K562 (cell line): Measurements from ENCODE around the gene ETV4. TPM values are rescaled to one million over a fixed set of nuclear protein-coding genes. Genes with fewer than 3 reads are reported as not detected.
A peak's percentile ranks its signal among the peaks of the same experiment; 100 is the strongest.

Experiments used
- FOXA3 ChIP-seq, 2 experiments: fragments of 450-650 bp in 1 of 2; sonication (generic) in 1 of 2; formaldehyde crosslinking; IDR thresholded peaks in 1 of 2; conservative IDR thresholded peaks in 1 of 2; 2 replicates each; pipeline versions ENCODE4 v1.4.0 to v1.8.0; 2020 to 2022; ENCODE audit warnings: mild to moderate bottlenecking in 2 of 2, missing genetic modification reagents in 1 of 2
- HDAC1 ChIP-seq, 2 experiments: fragments of 450-650 bp; IDR thresholded peaks; 2 replicates each; pipeline ENCODE4 v1.6.1; 2016 to 2017; ENCODE audit warnings: inconsistent platforms in 1 of 2, mild to moderate bottlenecking in 1 of 2, moderate library complexity in 1 of 2
- KDM5B ChIP-seq: fragments of 200-600 bp; sonication (generic); IDR thresholded peaks from 2 replicates; pipeline ENCODE4 v1.6.1; 2012; ENCODE audit warnings: low read depth, mild to moderate bottlenecking, moderate library complexity, low read length, control low read depth, inconsistent platforms; ENCODE audit not compliant: insufficient replicate concordance
- POLR2A ChIP-seq: fragments of 450-650 bp; conservative IDR thresholded peaks from 2 replicates; pipeline ENCODE4 v1.6.1; 2016
- SOX6 ChIP-seq: fragments of 450-650 bp; IDR thresholded peaks from 2 replicates; pipeline ENCODE4 v1.6.1; 2014; ENCODE audit warnings: mild to moderate bottlenecking
- ZNF146 ChIP-seq: IDR thresholded peaks from one replicate; pipeline ENCODE4 v1.6.1; 2018; ENCODE audit warnings: missing compliant biosample characterization; ENCODE audit not compliant: unreplicated experiment
- polyA plus RNA-seq, 8 experiments: library from polyadenylated mRNA; depleted of rRNA in 4 of 8; stranded (reverse) in 5 of 8; unstranded in 3 of 8; fragments of >200 nt; fragmentation: Nextera tagmentation in 2 of 8; fragmentation: Illumina TruSeq in 1 of 8; extraction: Ambion mirVana in 2 of 8; extraction: Trizol in 1 of 8; gene quantifications; 2 replicates each; pipeline versions ENCODE4 v1.2.1 to v1.2.3, GENCODE V29; 2011 to 2014; ENCODE audit warnings: inconsistent platforms in 1 of 8, missing spikeins in 1 of 8
- total RNA-seq, 7 experiments: library from RNA; depleted of rRNA in 6 of 7; stranded (reverse); fragments of >200 nt in 6 of 7; fragmentation: Illumina TruSeq in 2 of 7; extraction: Trizol in 2 of 7; gene quantifications; 2 replicates each; pipeline versions ENCODE4 v1.2.1 to v1.2.3, GENCODE V29; 2011 to 2021; ENCODE audit warnings: low replicate concordance in 1 of 7
- TF ChIP-seq, protein P1 (sequence below): fragments of 450-650 bp; IDR thresholded peaks from 2 replicates; pipeline ENCODE4 v1.6.1; 2016; ENCODE audit warnings: mild to moderate bottlenecking, moderate library complexity
- TF ChIP-seq, protein P2 (sequence below): sonication (generic); formaldehyde crosslinking; IDR thresholded peaks from 2 replicates; pipeline ENCODE4 v1.8.1; 2023; ENCODE audit warnings: mild to moderate bottlenecking, missing genetic modification reagents, moderate library complexity
- TF ChIP-seq, protein P3 (sequence below): conservative IDR thresholded peaks from 2 replicates; pipeline ENCODE4 v1.6.1; 2011; ENCODE audit warnings: low read depth, mild to moderate bottlenecking, low read length; ENCODE audit not compliant: control insufficient read depth
- TF ChIP-seq, protein P4 (sequence below): fragments of 450-650 bp; formaldehyde crosslinking; IDR thresholded peaks from 2 replicates; pipeline ENCODE4 v1.4.0; 2020; ENCODE audit warnings: mild to moderate bottlenecking, moderate library complexity

The ETV4 gene
- total and polyA plus RNA-seq, 9 of the 15 experiments (the other 6 are each of a cell fraction or from before 2014, with no cell fraction given), result 5.5 to 66.3 (median 28.2) TPM

DNA sequence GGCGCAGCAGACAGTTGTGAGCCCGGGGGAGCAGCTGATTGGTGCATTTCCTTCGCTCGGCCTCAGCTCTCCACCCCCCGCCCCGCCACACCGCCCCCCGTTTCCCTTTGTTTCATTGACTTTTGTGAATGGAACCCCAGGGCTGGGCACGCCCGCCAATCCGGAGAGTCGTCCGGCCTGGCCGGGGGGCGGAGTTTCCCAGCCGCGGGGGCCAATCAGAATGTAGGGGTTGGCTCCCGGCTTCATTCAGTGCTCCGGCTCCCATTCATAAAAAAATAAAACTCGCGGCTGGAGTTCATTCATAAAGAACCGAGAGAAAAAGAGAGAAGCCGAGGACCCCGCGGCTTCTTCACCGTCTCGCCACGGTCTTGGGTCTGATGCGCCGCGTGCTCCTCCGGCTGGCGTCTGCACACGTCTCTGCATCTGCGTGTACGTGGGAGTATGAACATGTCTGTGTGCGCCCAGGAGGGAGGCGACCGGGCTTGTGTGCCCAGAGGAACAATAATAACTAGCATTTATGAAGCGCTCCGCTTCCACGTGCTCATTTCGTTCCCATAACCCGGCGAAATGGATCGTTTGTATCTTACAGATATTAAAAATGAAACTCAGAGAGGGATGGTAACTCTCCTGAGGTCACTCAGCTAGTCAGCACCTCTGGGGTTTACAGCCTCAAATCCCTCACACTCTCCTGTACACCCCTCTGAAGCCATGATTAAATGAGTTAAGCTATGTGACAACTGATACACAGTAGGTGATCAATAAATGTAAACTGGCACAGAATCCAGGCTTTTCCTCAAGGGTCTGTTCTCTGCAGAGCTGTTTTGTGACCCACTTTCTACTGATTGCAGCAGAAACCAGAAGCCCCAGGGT, at the start of gene ETV4 (continued):
- TF ChIP-seq, protein P1, sequence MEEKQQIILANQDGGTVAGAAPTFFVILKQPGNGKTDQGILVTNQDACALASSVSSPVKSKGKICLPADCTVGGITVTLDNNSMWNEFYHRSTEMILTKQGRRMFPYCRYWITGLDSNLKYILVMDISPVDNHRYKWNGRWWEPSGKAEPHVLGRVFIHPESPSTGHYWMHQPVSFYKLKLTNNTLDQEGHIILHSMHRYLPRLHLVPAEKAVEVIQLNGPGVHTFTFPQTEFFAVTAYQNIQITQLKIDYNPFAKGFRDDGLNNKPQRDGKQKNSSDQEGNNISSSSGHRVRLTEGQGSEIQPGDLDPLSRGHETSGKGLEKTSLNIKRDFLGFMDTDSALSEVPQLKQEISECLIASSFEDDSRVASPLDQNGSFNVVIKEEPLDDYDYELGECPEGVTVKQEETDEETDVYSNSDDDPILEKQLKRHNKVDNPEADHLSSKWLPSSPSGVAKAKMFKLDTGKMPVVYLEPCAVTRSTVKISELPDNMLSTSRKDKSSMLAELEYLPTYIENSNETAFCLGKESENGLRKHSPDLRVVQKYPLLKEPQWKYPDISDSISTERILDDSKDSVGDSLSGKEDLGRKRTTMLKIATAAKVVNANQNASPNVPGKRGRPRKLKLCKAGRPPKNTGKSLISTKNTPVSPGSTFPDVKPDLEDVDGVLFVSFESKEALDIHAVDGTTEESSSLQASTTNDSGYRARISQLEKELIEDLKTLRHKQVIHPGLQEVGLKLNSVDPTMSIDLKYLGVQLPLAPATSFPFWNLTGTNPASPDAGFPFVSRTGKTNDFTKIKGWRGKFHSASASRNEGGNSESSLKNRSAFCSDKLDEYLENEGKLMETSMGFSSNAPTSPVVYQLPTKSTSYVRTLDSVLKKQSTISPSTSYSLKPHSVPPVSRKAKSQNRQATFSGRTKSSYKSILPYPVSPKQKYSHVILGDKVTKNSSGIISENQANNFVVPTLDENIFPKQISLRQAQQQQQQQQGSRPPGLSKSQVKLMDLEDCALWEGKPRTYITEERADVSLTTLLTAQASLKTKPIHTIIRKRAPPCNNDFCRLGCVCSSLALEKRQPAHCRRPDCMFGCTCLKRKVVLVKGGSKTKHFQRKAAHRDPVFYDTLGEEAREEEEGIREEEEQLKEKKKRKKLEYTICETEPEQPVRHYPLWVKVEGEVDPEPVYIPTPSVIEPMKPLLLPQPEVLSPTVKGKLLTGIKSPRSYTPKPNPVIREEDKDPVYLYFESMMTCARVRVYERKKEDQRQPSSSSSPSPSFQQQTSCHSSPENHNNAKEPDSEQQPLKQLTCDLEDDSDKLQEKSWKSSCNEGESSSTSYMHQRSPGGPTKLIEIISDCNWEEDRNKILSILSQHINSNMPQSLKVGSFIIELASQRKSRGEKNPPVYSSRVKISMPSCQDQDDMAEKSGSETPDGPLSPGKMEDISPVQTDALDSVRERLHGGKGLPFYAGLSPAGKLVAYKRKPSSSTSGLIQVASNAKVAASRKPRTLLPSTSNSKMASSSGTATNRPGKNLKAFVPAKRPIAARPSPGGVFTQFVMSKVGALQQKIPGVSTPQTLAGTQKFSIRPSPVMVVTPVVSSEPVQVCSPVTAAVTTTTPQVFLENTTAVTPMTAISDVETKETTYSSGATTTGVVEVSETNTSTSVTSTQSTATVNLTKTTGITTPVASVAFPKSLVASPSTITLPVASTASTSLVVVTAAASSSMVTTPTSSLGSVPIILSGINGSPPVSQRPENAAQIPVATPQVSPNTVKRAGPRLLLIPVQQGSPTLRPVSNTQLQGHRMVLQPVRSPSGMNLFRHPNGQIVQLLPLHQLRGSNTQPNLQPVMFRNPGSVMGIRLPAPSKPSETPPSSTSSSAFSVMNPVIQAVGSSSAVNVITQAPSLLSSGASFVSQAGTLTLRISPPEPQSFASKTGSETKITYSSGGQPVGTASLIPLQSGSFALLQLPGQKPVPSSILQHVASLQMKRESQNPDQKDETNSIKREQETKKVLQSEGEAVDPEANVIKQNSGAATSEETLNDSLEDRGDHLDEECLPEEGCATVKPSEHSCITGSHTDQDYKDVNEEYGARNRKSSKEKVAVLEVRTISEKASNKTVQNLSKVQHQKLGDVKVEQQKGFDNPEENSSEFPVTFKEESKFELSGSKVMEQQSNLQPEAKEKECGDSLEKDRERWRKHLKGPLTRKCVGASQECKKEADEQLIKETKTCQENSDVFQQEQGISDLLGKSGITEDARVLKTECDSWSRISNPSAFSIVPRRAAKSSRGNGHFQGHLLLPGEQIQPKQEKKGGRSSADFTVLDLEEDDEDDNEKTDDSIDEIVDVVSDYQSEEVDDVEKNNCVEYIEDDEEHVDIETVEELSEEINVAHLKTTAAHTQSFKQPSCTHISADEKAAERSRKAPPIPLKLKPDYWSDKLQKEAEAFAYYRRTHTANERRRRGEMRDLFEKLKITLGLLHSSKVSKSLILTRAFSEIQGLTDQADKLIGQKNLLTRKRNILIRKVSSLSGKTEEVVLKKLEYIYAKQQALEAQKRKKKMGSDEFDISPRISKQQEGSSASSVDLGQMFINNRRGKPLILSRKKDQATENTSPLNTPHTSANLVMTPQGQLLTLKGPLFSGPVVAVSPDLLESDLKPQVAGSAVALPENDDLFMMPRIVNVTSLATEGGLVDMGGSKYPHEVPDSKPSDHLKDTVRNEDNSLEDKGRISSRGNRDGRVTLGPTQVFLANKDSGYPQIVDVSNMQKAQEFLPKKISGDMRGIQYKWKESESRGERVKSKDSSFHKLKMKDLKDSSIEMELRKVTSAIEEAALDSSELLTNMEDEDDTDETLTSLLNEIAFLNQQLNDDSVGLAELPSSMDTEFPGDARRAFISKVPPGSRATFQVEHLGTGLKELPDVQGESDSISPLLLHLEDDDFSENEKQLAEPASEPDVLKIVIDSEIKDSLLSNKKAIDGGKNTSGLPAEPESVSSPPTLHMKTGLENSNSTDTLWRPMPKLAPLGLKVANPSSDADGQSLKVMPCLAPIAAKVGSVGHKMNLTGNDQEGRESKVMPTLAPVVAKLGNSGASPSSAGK, result peak; percentile 38
- TF ChIP-seq, protein P2, sequence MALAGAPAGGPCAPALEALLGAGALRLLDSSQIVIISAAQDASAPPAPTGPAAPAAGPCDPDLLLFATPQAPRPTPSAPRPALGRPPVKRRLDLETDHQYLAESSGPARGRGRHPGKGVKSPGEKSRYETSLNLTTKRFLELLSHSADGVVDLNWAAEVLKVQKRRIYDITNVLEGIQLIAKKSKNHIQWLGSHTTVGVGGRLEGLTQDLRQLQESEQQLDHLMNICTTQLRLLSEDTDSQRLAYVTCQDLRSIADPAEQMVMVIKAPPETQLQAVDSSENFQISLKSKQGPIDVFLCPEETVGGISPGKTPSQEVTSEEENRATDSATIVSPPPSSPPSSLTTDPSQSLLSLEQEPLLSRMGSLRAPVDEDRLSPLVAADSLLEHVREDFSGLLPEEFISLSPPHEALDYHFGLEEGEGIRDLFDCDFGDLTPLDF (CRISPR knock-in tag), result no peak
- TF ChIP-seq, protein P3, sequence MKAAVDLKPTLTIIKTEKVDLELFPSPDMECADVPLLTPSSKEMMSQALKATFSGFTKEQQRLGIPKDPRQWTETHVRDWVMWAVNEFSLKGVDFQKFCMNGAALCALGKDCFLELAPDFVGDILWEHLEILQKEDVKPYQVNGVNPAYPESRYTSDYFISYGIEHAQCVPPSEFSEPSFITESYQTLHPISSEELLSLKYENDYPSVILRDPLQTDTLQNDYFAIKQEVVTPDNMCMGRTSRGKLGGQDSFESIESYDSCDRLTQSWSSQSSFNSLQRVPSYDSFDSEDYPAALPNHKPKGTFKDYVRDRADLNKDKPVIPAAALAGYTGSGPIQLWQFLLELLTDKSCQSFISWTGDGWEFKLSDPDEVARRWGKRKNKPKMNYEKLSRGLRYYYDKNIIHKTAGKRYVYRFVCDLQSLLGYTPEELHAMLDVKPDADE, result 0 out of 2 replicates have a peak, but pooled peaks have one; percentile 36
- TF ChIP-seq SOX6, result peak; percentile 68
- TF ChIP-seq POLR2A, result peak; percentile 66
- peak in 1 of 2 experiments; percentile 58; a peak in 1 of 4 replicates for TF ChIP-seq HDAC1 (IDR thresholded peaks at IDR 0.05)
- TF ChIP-seq KDM5B, result peak; percentile 4
- TF ChIP-seq ZNF146 (CRISPR knock-in tag), result no peak
- TF ChIP-seq FOXA3 (CRISPR knock-in tag; conservative IDR thresholded peaks at IDR 0.05 in 1 of 2, IDR thresholded peaks at IDR 0.05 in 1 of 2), result peak in 1 of 2 experiments; percentile 20; a peak in 1 of 4 replicates
- TF ChIP-seq, protein P4, sequence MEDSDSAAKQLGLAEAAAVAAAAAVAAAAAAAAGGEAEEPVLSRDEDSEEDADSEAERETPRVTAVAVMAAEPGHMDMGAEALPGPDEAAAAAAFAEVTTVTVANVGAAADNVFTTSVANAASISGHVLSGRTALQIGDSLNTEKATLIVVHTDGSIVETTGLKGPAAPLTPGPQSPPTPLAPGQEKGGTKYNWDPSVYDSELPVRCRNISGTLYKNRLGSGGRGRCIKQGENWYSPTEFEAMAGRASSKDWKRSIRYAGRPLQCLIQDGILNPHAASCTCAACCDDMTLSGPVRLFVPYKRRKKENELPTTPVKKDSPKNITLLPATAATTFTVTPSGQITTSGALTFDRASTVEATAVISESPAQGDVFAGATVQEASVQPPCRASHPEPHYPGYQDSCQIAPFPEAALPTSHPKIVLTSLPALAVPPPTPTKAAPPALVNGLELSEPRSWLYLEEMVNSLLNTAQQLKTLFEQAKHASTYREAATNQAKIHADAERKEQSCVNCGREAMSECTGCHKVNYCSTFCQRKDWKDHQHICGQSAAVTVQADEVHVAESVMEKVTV (CRISPR knock-in tag), result 0 out of 2 replicates have a peak, but pooled peaks have one; percentile 1
